ENCODE measurements around the gene LAG3. TPM values are rescaled to one million over a fixed set of nuclear protein-coding genes. Genes with fewer than 3 reads are reported as not detected.

LAG3 gene
- total RNA-seq, 1 donor from 2014 or later = not detected

DNA sequence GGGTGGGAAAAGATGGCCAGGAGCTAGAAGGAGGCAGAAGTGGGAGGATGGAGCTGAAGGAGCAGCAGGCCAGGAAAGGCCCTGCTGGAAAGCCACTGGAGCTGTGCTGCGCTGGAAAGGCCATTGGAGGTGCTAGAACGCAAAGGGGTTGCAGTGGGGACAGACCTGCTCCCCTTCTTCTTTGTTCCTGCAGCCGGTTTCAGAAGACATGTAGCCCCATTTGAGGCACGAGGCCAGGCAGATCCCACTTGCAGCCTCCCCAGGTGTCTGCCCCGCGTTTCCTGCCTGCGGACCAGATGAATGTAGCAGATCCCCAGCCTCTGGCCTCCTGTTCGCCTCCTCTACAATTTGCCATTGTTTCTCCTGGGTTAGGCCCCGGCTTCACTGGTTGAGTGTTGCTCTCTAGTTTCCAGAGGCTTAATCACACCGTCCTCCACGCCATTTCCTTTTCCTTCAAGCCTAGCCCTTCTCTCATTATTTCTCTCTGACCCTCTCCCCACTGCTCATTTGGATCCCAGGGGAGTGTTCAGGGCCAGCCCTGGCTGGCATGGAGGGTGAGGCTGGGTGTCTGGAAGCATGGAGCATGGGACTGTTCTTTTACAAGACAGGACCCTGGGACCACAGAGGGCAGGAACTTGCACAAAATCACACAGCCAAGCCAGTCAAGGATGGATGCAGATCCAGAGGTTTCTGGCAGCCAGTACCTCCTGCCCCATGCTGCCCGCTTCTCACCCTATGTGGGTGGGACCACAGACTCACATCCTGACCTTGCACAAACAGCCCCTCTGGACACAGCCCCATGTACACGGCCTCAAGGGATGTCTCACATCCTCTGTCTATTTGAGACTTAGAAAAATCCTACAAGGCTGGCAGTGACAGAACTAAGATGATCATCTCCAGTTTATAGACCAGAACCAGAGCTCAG, 47.0 kb downstream of the LAG3 start:
- TF ChIP-seq, protein P1, sequence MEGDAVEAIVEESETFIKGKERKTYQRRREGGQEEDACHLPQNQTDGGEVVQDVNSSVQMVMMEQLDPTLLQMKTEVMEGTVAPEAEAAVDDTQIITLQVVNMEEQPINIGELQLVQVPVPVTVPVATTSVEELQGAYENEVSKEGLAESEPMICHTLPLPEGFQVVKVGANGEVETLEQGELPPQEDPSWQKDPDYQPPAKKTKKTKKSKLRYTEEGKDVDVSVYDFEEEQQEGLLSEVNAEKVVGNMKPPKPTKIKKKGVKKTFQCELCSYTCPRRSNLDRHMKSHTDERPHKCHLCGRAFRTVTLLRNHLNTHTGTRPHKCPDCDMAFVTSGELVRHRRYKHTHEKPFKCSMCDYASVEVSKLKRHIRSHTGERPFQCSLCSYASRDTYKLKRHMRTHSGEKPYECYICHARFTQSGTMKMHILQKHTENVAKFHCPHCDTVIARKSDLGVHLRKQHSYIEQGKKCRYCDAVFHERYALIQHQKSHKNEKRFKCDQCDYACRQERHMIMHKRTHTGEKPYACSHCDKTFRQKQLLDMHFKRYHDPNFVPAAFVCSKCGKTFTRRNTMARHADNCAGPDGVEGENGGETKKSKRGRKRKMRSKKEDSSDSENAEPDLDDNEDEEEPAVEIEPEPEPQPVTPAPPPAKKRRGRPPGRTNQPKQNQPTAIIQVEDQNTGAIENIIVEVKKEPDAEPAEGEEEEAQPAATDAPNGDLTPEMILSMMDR (conservative IDR thresholded peaks at IDR 0.05; ENCODE audit: low read depth, low read length) = no peak
- no peak for DNase-seq (ENCODE audit: low read depth)
- no peak overlapping the region for H3K4me3 ChIP-seq (ENCODE audit: low read depth, low read length)

DNA sequence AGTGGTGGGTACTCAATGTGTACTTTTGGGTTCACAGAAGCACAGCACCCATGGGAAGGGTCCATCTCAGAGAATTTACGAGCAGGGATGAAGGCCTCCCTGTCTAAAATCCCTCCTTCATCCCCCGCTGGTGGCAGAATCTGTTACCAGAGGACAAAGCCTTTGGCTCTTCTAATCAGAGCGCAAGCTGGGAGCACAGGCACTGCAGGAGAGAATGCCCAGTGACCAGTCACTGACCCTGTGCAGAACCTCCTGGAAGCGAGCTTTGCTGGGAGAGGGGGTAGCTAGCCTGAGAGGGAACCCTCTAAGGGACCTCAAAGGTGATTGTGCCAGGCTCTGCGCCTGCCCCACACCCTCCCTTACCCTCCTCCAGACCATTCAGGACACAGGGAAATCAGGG, 47.8 kb downstream of the LAG3 start:
- H3K4me3 ChIP-seq (ENCODE audit: low read depth, low read length) = no peak overlapping the region
- TF ChIP-seq, protein P1 (conservative IDR thresholded peaks at IDR 0.05; ENCODE audit: low read depth, low read length) = no peak
- no peak for DNase-seq (ENCODE audit: low read depth)

DNA sequence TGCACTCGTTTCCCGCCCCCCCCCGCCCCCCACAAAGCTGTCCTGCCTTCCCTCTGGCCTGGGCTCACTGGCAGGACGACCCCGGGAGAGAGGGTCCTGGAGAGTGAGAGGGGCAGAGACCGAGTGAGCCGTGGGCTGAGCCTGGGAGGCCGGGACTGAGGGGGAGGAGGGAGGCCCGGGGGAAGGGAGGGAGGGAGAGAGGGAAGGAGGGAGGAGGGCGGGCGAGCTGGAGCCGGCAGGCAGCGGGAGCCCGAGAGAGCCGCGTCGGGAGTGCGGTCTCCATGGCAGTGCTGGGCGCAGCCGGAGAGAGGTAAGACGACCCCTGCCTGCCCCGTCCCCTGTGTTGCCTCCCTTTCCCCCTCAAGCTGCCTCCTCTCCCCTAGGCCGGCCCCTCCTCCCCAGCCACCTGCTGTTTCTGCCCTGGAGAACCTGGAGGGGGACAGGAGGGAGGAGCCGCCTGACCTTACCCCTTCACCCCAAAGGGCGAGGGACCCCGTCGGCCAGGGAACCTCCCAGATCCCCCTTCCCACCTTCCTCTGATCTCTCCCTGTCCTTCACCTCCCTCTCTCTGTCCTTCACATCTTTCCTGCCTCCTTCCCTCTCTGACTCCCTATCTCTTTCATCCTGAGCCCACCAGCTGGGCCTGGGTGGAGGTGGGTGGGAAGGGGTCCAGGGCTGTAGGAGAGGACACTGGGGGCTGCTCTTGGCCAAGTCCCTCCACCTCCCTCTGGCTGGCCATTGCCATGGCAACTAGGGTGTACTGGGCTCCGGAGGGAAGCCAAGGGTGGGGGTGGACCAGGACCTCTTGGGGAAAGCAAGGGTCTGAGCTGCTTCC, 49.5 kb downstream of the LAG3 start, which contains the start of gene GPR162:
Gene GPR162, plus strand, starts transcription at position 231 of the 835 bp plus-strand sequence. CDS start 2,078 bp downstream, outside the sequence.
- H3K4me3 ChIP-seq (ENCODE audit: low read depth, low read length) = peak within 1 kb of the TSS; percentile 44
- DNase-seq (ENCODE audit: low read depth) = no peak
- TF ChIP-seq, protein P1 (conservative IDR thresholded peaks at IDR 0.05; ENCODE audit: low read depth, low read length) = no peak

DNA sequence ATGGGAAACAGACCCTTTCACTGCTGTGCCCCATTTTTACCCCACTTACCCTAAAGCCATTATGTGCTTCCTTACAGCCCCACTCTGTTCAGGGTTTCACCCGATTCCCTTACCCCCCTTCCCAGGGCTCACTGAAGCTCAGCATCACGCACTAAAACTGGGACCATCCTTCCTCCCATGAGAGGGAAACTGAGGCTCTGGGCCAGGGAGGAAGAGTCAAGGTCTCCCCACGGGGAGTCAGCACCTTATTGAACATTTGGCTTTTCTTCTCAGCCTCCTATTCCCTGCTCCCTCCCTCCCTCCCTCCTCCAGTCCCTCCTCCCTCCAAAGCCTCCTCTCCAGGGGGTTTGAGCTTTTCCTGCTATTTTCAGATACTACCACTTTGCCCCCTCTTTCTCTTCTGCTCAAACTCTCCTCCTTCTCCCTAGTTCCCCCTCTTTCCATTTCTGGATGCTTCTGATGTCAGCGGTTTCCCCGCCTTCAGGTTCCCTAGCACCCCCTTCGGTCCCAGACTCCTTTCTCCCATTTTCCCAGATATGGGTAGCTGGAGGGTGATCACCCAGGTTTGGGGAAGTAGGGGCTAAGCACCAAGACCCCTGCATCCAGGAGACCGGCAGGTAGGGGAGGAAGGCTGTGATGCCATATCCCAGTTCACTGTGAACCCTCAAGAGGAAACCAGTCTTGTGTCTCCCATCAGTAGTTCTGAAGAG, 50.3 kb downstream of the LAG3 start:
- TF ChIP-seq, protein P1 (conservative IDR thresholded peaks at IDR 0.05; ENCODE audit: low read depth, low read length) = no peak
- H3K4me3 ChIP-seq (ENCODE audit: low read depth, low read length) = no peak overlapping the region
- no peak for DNase-seq (ENCODE audit: low read depth)

DNA sequence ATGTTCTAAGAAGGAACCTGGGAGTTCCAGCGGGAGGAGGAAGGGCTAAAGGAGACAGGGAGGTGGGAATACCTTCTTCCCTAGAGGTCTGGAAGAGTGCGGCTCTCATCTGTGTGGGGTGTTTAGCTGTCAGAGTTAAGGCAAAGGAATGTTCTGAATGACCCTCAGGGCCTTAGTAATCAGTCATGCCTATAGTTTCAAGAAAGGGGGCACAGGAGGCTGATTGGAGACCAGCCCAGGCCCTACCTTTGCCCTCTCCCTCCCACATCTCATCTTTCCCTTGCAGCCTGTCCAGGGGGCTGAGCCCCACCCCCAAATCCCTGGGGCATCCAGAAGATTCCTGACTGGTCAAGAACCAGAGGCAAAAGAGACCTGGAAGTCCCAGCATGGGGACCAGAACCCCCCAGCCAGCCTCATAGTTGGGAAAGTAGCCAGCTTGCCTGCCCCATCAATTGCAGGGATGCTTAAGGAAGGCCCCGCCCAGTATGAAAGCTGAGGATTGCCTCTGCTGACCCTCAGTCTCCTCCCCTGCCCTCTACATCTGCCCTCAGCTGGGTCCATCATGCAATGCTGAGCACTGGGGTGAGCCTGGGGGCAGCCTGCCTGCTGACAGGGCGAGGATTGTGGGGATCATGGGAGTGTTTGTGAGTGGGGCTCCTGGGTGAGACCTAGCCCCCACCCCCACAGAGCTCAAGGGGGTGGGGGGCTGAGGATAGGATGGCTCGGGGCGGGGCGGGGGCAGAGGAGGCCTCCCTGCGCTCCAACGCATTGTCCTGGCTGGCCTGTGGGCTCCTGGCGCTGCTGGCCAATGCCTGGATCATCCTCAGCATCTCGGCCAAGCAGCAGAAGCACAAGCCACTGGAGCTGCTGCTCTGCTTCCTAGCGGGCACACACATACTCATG, 51.1 kb downstream of the LAG3 start:
- no peak for DNase-seq (ENCODE audit: low read depth)

More for the DNA sequence above, 51.1 kb downstream of the LAG3 start:
- H3K4me3 ChIP-seq (ENCODE audit: low read depth, low read length) = no peak overlapping the region
- TF ChIP-seq, protein P1 (conservative IDR thresholded peaks at IDR 0.05; ENCODE audit: low read depth, low read length) = no peak
